Measurements from ENCODE around the gene MARCHF10.

DNA sequence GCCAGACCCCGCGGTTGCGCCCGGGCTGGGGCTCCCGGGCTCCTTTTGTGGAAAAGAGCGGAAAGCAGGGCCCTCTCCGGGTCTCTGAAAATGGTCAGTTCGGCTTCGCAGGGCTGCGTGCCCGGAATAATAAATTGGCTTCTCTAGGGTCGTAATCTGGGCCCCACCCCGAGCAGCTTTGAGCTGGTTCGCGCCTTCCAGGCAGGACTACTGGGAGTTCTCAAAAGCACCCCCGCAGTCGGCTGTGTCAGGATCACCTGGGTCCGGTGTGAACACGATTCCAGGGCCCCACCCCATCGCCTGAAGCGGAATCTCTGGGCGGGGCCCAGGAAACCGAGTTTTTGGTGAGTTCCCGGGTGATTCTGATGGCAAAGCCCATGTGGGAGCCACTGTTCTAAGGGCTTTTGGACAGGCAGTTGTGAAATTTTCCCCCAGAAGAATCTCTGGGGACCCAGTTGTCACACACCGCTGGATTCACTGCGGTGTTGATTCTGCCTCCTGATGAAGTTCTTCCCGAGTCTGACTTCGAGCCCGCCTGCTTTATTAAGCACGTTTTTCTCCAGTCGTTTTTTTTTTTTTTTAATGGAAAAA is 103.6 kb downstream of the MARCHF10 start:
- TF ChIP-seq, protein P1, sequence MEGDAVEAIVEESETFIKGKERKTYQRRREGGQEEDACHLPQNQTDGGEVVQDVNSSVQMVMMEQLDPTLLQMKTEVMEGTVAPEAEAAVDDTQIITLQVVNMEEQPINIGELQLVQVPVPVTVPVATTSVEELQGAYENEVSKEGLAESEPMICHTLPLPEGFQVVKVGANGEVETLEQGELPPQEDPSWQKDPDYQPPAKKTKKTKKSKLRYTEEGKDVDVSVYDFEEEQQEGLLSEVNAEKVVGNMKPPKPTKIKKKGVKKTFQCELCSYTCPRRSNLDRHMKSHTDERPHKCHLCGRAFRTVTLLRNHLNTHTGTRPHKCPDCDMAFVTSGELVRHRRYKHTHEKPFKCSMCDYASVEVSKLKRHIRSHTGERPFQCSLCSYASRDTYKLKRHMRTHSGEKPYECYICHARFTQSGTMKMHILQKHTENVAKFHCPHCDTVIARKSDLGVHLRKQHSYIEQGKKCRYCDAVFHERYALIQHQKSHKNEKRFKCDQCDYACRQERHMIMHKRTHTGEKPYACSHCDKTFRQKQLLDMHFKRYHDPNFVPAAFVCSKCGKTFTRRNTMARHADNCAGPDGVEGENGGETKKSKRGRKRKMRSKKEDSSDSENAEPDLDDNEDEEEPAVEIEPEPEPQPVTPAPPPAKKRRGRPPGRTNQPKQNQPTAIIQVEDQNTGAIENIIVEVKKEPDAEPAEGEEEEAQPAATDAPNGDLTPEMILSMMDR (IDR thresholded peaks at IDR 0.05), result no peak
- TF ChIP-seq POLR2A (IDR thresholded peaks at IDR 0.05), result no peak
